Pancreas (tissue), 10 donors: ENCODE measurements around the gene SCYGR1. TPM values are rescaled to one million over a fixed set of nuclear protein-coding genes. Genes with fewer than 3 reads are reported as not detected.

Experiments used
- ATAC-seq, 4 donors: fragments of 200-7000 bp; cut with Tn5 transposase; one replicate each; pipeline versions ENCODE4 v1.8.0 to v1.9.1; 2020; ENCODE audit warnings: mild to moderate bottlenecking in 4 of 4, moderate library complexity in 4 of 4
- DNase-seq, 6 donors: peaks; one replicate each; pipeline ENCODE4 v3.0.0-alpha.2; 2020
- FAIRE-seq: peaks from 2 replicates; lab custom pipeline; 2012; peaks lifted over from hg19 to GRCh38; lab: Jason Lieb, UNC
- H3K27ac ChIP-seq, 4 donors: fragments of 200-600 bp; sonication (generic); 1 replicate in 3 of 4; 2 replicates in 1 of 4; pipeline versions ENCODE4 v1.5.0 to v1.8.0; 2020
- H3K27me3 ChIP-seq, 4 donors: fragments of 200-600 bp; one replicate each; pipeline ENCODE4 v1.8.0; 2021
- H3K36me3 ChIP-seq, 3 donors: fragments of 200-600 bp; sonication (generic) in 1 of 3; one replicate each; pipeline versions ENCODE4 v1.5.0 to v1.8.0; 2020 to 2021
- H3K4me1 ChIP-seq, 3 donors: fragments of 200-600 bp; one replicate each; pipeline ENCODE4 v1.8.0; 2021
- H3K4me3 ChIP-seq, 4 donors: fragments of 200-600 bp; sonication (generic) in 2 of 4; one replicate each; pipeline versions ENCODE4 v1.5.0 to v1.8.0; 2020 to 2021
- H3K9me3 ChIP-seq, 4 donors: fragments of 200-600 bp; one replicate each; pipeline ENCODE4 v1.8.0; 2021
- WGBS, 2 donors: extraction: QIAGEN DNeasy Blood & Tissue Kit; methylation state at CpG; one replicate each; pipeline ENCODE4 v1.1.7; 2013; 5-methylcytosine and 5-hydroxymethylcytosine counted together
- intact Hi-C, 3 donors: fragments of 100-400 bp; cut with DNase I; formaldehyde crosslinking; loops; one replicate each; pipeline versions ENCODE4 v1.11.1 to v1.14.2; 2022
- polyA plus RNA-seq, 2 donors: library from polyadenylated mRNA; stranded (reverse); fragments of 200-250 nt; gene quantifications; one replicate each; pipeline ENCODE4 v1.2.3, GENCODE V29; 2013
- total RNA-seq, 6 donors: library from RNA; stranded (reverse); fragmentation: NEBNext Ultra II Directional in 4 of 6; extraction: Animal tissue kit (Norgen Biotek cat#: 25700) in 4 of 6; gene quantifications; one replicate each; pipeline versions ENCODE4 v1.2.1 to v1.2.4, GENCODE V29; 2021 to 2023
- TF ChIP-seq, protein P1 (sequence below), 4 donors: fragments of 200-600 bp; sonication (generic) in 3 of 4; IDR thresholded peaks; one replicate each; pipeline versions ENCODE4 v1.5.0 to v1.8.0; 2021; ENCODE audit warnings: antibody characterized with exemption in 4 of 4
- donor health status: healthy with polysubstance abuse.
- donor health status: DM: no; HTN: no; CAD: no; lungs with moderate emphysema.
- donor health status: DM: no; HTN: no; CAD: no.
- donor health status: control.
- donor health status: control.
- donor health status: Bipolar disorder and iron deficiency.
- donor health status: DM: yes; HTN: yes; CAD: no.
- donor health status: DM: no; HTN: no; CAD: no.
- donor health status: DM: no; HTN: no; CAD: no.
- donor health status: DM: yes; HTN: yes; CAD: no.

SCYGR1 gene
- total and polyA plus RNA-seq, 8 donors = not detected

DNA sequence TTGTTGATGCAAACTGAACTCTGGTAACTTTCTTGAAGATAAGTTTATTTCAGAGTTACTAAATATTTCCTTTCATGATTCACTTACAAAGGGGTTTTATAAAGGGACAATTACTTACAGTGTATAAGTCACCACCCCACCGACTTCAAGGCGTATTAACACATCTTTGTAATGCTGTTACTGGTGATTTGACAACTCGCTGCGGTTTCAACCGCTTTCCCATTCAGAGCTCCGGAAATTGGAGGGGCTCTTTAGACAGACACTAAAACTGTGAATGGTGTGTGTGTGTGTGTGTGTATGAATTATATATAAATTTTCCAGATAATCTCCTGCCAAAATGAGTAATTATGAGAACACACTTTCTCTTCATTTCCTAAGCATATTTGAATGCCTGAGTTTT lies 13.6 kb downstream of the SCYGR1 start:
- ATAC-seq = no peak
- Histone ChIP-seq H3K27ac (no peak overlapping the region), H3K4me1 (no peaks in the 10 kb centered on the region), H3K9me3 (no peaks in the 10 kb centered on the region), H3K36me3 (no peaks in the 10 kb centered on the region), H3K27me3 (no peaks in the 10 kb centered on the region), H3K4me3 (no peak overlapping the region)
- intact Hi-C loops = no loop called here
- WGBS, 2 donors = 83 to 89% methylated on average over 6 of the region's 6 CpGs
- no peak for FAIRE-seq
- DNase-seq = no peak
- TF ChIP-seq, protein P1, sequence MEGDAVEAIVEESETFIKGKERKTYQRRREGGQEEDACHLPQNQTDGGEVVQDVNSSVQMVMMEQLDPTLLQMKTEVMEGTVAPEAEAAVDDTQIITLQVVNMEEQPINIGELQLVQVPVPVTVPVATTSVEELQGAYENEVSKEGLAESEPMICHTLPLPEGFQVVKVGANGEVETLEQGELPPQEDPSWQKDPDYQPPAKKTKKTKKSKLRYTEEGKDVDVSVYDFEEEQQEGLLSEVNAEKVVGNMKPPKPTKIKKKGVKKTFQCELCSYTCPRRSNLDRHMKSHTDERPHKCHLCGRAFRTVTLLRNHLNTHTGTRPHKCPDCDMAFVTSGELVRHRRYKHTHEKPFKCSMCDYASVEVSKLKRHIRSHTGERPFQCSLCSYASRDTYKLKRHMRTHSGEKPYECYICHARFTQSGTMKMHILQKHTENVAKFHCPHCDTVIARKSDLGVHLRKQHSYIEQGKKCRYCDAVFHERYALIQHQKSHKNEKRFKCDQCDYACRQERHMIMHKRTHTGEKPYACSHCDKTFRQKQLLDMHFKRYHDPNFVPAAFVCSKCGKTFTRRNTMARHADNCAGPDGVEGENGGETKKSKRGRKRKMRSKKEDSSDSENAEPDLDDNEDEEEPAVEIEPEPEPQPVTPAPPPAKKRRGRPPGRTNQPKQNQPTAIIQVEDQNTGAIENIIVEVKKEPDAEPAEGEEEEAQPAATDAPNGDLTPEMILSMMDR (IDR thresholded peaks at IDR 0.05) = no peak

DNA sequence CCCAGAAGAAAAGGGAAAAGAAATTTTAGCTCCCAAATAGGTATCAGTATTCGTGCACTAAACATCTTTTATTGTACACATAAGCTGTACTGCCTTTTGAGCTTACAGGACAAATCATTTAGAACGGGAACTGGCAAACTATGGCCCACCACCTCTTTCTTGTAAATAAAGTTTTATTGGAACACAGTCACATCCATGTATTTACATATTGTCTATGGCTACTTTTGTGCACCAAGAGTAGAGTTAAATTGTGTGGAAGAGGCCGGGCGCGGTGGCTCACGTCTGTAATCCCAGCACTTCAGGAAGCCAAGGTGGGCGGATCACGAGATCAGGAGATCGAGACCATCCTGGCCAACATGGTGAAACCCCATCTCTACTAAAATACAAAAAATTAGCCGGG lies 14.4 kb downstream of the SCYGR1 start:
- H3K36me3 ChIP-seq = no peaks in the 10 kb centered on the region
- no peak overlapping the region for H3K4me3 ChIP-seq
- ATAC-seq (no peak), FAIRE-seq (no peak), DNase-seq (no peak)
- H3K4me1 ChIP-seq = no peaks in the 10 kb centered on the region
- no peak overlapping the region for H3K27ac ChIP-seq
- TF ChIP-seq, protein P1 (IDR thresholded peaks at IDR 0.05) = no peak
- 87 to 90% methylated on average over 10 of the region's 10 CpGs for WGBS, 2 donors
- intact Hi-C loops = no loop called here
- no peaks in the 10 kb centered on the region for H3K9me3 ChIP-seq
- no peaks in the 10 kb centered on the region for H3K27me3 ChIP-seq

DNA sequence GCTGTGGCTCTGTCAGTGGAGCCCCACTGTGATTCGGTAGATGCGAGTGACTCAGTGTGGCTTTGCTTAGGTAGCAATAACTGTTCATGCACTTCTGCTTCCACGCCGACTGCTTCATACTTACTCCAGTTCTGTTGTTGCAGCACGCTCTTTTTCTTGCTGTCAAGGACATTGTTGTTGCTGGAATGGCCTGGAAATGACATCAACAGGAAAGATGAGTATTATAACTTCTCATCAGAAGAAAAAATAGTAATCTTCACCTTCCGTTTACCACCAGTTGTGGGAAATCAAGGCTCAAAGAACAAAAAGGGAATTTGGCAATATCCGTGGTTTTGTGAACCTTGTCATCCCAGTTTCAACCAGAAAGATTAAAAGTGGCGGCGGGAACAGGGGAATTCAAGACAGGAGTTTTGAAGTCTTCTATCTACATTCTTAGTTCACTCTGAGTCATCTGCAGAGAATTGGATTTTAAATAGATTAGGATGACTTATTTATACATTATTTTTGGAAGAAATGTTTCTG lies 16.9 kb downstream of the SCYGR1 start:
- no peak overlapping the region for H3K27ac ChIP-seq
- FAIRE-seq (no peak), ATAC-seq (peak in 2 of 4 donors; percentile 71 to 73), DNase-seq (peak in 1 of 6 donors; percentile 27)
- H3K4me1 ChIP-seq = peaks cover 0 to under 1% (median under 1%) of the 10 kb centered on the region in 3 donors
- H3K36me3 ChIP-seq = no peaks in the 10 kb centered on the region
- TF ChIP-seq, protein P1 (IDR thresholded peaks at IDR 0.05) = no peak
- H3K9me3 ChIP-seq = no peaks in the 10 kb centered on the region
- no peaks in the 10 kb centered on the region for H3K27me3 ChIP-seq
- 70 to 79% methylated on average over 9 of the region's 9 CpGs for WGBS, 2 donors
- no peak overlapping the region for H3K4me3 ChIP-seq
- intact Hi-C loops = no loop called here

DNA sequence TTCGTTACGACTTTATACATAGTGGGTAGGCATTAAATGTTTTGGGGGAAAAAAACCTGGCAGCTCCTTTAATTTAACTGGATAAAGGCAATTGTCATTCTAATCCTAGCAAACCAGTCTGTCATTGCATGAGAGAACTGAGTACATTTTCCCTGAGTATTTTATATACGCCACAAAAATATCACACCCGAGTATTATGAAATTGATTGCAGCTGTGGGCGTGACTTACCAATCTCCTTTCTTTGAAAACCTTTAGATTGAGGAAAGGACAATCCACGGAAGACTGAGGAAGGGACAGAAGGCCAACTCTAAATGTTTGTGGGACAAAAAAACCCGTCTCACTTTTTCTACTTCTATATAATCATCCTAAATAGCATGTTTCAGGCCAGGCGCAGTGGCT lies 17.7 kb downstream of the SCYGR1 start:
- intact Hi-C loops = no loop called here
- Histone ChIP-seq H3K4me3 (no peak overlapping the region), H3K9me3 (no peaks in the 10 kb centered on the region), H3K4me1 (peaks cover 0 to 5% (median 4%) of the 10 kb centered on the region in 3 donors), H3K36me3 (no peaks in the 10 kb centered on the region), H3K27ac (no peak overlapping the region), H3K27me3 (no peaks in the 10 kb centered on the region)
- DNase-seq = no peak
- TF ChIP-seq, protein P1 (IDR thresholded peaks at IDR 0.05) = no peak
- 71 to 81% methylated on average over 8 of the region's 8 CpGs for WGBS, 2 donors
- ATAC-seq = no peak
- FAIRE-seq = no peak

DNA sequence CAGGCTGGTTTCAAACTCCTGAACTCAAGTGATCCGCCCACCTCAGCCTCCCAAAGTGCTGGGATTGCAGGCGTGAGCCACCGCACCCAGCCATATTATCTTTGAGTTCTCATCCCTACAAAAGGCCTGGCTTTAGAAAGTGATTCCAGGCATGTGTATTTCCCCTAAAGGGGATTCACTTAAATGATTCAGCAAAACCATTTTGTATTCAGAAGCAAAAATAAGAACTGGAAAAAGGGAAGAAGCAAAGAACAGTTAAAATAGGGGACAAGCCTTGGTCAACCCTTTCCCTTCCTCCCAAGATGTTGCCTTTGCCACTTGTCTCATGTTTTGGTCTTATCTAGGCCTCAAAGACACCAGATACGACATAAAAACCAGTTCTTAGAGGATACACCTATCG lies 19.2 kb downstream of the SCYGR1 start:
- DNase-seq (no peak), ATAC-seq (no peak), FAIRE-seq (no peak)
- peaks cover 0 to 5% (median 4%) of the 10 kb centered on the region in 3 donors for H3K4me1 ChIP-seq
- WGBS, 2 donors = 87 to 95% methylated on average over 5 of the region's 5 CpGs
- H3K27me3 ChIP-seq = no peaks in the 10 kb centered on the region
- no peak overlapping the region for H3K4me3 ChIP-seq
- TF ChIP-seq, protein P1 (IDR thresholded peaks at IDR 0.05) = no peak
- no peak overlapping the region for H3K27ac ChIP-seq
- intact Hi-C loops = no loop called here
- no peaks in the 10 kb centered on the region for H3K9me3 ChIP-seq
- no peaks in the 10 kb centered on the region for H3K36me3 ChIP-seq
